OCI-LY1 (cell line): ENCODE data around the gene KIF14.

Experiments
- CTCF ChIP-seq: fragments of 200-600 bp; sonication (generic), shearing (Covaris generic); IDR thresholded peaks from 2 replicates; pipeline ENCODE4 v1.5.1; 2017; ENCODE audit warnings: mild to moderate bottlenecking, antibody characterized with exemption, low read length, moderate library complexity, mixed read lengths
- EZH2 ChIP-seq: fragments of 200-600 bp; sonication (generic), shearing (Covaris generic); IDR thresholded peaks from 2 replicates; pipeline ENCODE4 v1.8.0; 2017; ENCODE audit warnings: borderline replicate concordance, mixed run types, mild to moderate bottlenecking, antibody characterized with exemption, low read length, moderate library complexity, mixed read lengths

- TF ChIP-seq CTCF: peak; percentile 68
- no peak for TF ChIP-seq EZH2
Observed at GRCh38 chr1:200558866-200559459, 61.6 kb downstream of the KIF14 start.
